DND-41 (cell line): ENCODE measurements around the gene DLGAP1.

Experiments used
- ATAC-seq: fragments of 200-7000 bp; cut with Tn5 transposase; 3 replicates; pipeline ENCODE4 v1.9.1; 2021; ENCODE audit warnings: low read depth; ENCODE audit not compliant: insufficient read depth
- DNase-seq: peaks from one replicate; pipeline ENCODE4 v3.0.0-alpha.2; 2020
- H2AFZ ChIP-seq: 2 replicates; pipeline ENCODE4 v1.6.0; 2012; ENCODE audit warnings: low read depth, low read length
- H3K27ac ChIP-seq: 2 replicates; pipeline ENCODE4 v1.5.1; 2012; ENCODE audit warnings: low read length, inconsistent platforms
- H3K27me3 ChIP-seq: fragments of 200-600 bp; sonication (generic); 2 replicates; pipeline ENCODE4 v1.6.0; 2012; ENCODE audit warnings: low read length, mild to moderate bottlenecking, inconsistent platforms; ENCODE audit not compliant: insufficient read depth, poor library complexity
- H3K36me3 ChIP-seq: 2 replicates; pipeline ENCODE4 v1.5.1; 2012; ENCODE audit warnings: low read length, inconsistent platforms; ENCODE audit not compliant: insufficient read depth
- H3K4me1 ChIP-seq: 2 replicates; pipeline ENCODE4 v1.5.1; 2012; ENCODE audit warnings: mild to moderate bottlenecking, low read length; ENCODE audit not compliant: insufficient read depth
- H3K4me2 ChIP-seq: 2 replicates; pipeline ENCODE4 v1.6.0; 2012; ENCODE audit warnings: mild to moderate bottlenecking, moderate library complexity, low read length, inconsistent platforms; ENCODE audit not compliant: insufficient read depth
- H3K4me3 ChIP-seq, 2 experiments: fragments of 200-600 bp in 1 of 2; shearing (Covaris generic) in 1 of 2; 2 replicates each; pipeline ENCODE4 v1.5.1; 2012 to 2016; ENCODE audit warnings: inconsistent platforms in 2 of 2, low read length in 2 of 2, mild to moderate bottlenecking in 2 of 2, low read depth in 1 of 2, moderate library complexity in 1 of 2
- H3K79me2 ChIP-seq: 2 replicates; pipeline ENCODE4 v1.6.0; 2012; ENCODE audit warnings: low read length, inconsistent platforms; ENCODE audit not compliant: insufficient read depth
- H3K9ac ChIP-seq: 2 replicates; pipeline ENCODE4 v1.6.0; 2012; ENCODE audit warnings: low read depth, mild to moderate bottlenecking, inconsistent platforms, low read length, moderate library complexity
- H3K9me3 ChIP-seq: 2 replicates; pipeline ENCODE4 v1.5.1; 2012; ENCODE audit warnings: low read length, moderate library complexity, mild to moderate bottlenecking, inconsistent platforms; ENCODE audit not compliant: insufficient read depth, severe bottlenecking
- H4K20me1 ChIP-seq: 2 replicates; pipeline ENCODE4 v1.6.0; 2012; ENCODE audit warnings: low read length; ENCODE audit not compliant: insufficient read depth
- CTCF ChIP-seq: IDR thresholded peaks from 2 replicates; pipeline ENCODE4 v1.5.1; 2012; ENCODE audit warnings: borderline replicate concordance, low read length, moderate library complexity, mild to moderate bottlenecking; ENCODE audit not compliant: poor library complexity, severe bottlenecking; ENCODE audit errors: extremely low read depth
- EZH2 ChIP-seq: IDR thresholded peaks from 3 replicates; pipeline ENCODE4 v1.6.1; 2012; ENCODE audit warnings: borderline replicate concordance, low read depth, mild to moderate bottlenecking, moderate library complexity, low read length, inconsistent platforms; ENCODE audit not compliant: severe bottlenecking

DLGAP1 gene

GRCh38 chr18:3932276-3932675, 522.8 kb downstream of the DLGAP1 start:
- Histone ChIP-seq H3K79me2 (no peaks in the 10 kb centered on the region), H3K4me3 (no peak overlapping the region), H4K20me1 (no peaks in the 10 kb centered on the region), H3K36me3 (no peaks in the 10 kb centered on the region), H3K9me3 (no peaks in the 10 kb centered on the region), H3K4me1 (no peaks in the 10 kb centered on the region), H3K27me3 (no peaks in the 10 kb centered on the region), H3K27ac (no peak overlapping the region), H3K4me2 (no peak overlapping the region), H2AFZ (no peak overlapping the region), H3K9ac (no peak overlapping the region)
- no peak for TF ChIP-seq EZH2
- TF ChIP-seq CTCF = no peak
- ATAC-seq = no peak
- DNase-seq = no peak

- Histone ChIP-seq H3K79me2 (no peaks in the 10 kb centered on the region), H3K9me3 (no peaks in the 10 kb centered on the region), H3K27me3 (no peaks in the 10 kb centered on the region), H3K4me1 (no peaks in the 10 kb centered on the region), H3K4me3 (no peak overlapping the region), H3K36me3 (no peaks in the 10 kb centered on the region), H3K9ac (no peak overlapping the region), H2AFZ (no peak overlapping the region), H3K27ac (no peak overlapping the region), H4K20me1 (no peaks in the 10 kb centered on the region), H3K4me2 (no peak overlapping the region)
- no peak for ATAC-seq
- no peak for DNase-seq
- no peak for TF ChIP-seq CTCF
- TF ChIP-seq EZH2 = no peak
Observed at GRCh38 chr18:3931542-3932112, 523.5 kb downstream of the DLGAP1 start.

GRCh38 chr18:3931013-3931315, 524.1 kb downstream of the DLGAP1 start:
- Histone ChIP-seq H3K27ac (no peak overlapping the region), H3K4me3 (no peak overlapping the region), H3K27me3 (no peaks in the 10 kb centered on the region), H3K4me2 (no peak overlapping the region), H3K9me3 (no peaks in the 10 kb centered on the region), H3K36me3 (no peaks in the 10 kb centered on the region), H3K4me1 (no peaks in the 10 kb centered on the region), H4K20me1 (no peaks in the 10 kb centered on the region), H3K79me2 (no peaks in the 10 kb centered on the region), H3K9ac (no peak overlapping the region), H2AFZ (no peak overlapping the region)
- TF ChIP-seq EZH2 (no peak), CTCF (no peak)
- ATAC-seq = no peak
- no peak for DNase-seq
